BJ (cell line): ENCODE measurements around the gene PPP2R2D. TPM values are rescaled to one million over a fixed set of nuclear protein-coding genes. Genes with fewer than 3 reads are reported as not detected.

Experiments
- CTCF ChIA-PET: fragments of 350-600 bp; formaldehyde crosslinking; extraction: SDS; loops from one replicate; lab custom pipeline; 2021; ENCODE audit warnings: antibody characterized with exemption, inconsistent platforms; lab: Yijun Ruan, JAX
- POLR2A ChIA-PET: fragments of 300-600 bp; sonication (Branson Sonifier 250); formaldehyde crosslinking; extraction: SDS; loops from one replicate; lab custom pipeline; 2021; ENCODE audit warnings: antibody characterized with exemption; lab: Charles Lee
- DNase-seq: peaks from one replicate; pipeline ENCODE4 v3.0.0-alpha.2; 2011; ENCODE audit warnings: low read depth
- H3K27me3 ChIP-seq: 2 replicates; pipeline ENCODE4 v1.6.0; 2011; ENCODE audit warnings: low read length; ENCODE audit not compliant: control insufficient read depth, insufficient read depth
- H3K36me3 ChIP-seq: 2 replicates; pipeline ENCODE4 v1.5.1; 2011; ENCODE audit warnings: low read length; ENCODE audit not compliant: control insufficient read depth, insufficient read depth
- H3K4me3 ChIP-seq: 2 replicates; pipeline ENCODE4 v1.5.1; 2011; ENCODE audit warnings: low read depth, mild to moderate bottlenecking, control low read depth, low read length
- CTCF ChIP-seq: IDR thresholded peaks from 2 replicates; pipeline ENCODE4 v1.5.1; 2011; ENCODE audit warnings: low read depth, mild to moderate bottlenecking, control low read depth, inconsistent platforms, low read length, moderate library complexity; ENCODE audit not compliant: insufficient read depth
- polyA plus RNA-seq: library from polyadenylated mRNA; depleted of rRNA; stranded (reverse); fragments of >200 nt; gene quantifications from 2 replicates; pipeline ENCODE4 v1.2.3, GENCODE V29; 2011

Gene PPP2R2D
- polyA plus RNA-seq, 1 experiment = 31.2 TPM

GRCh38 chr10:131998050-131998844 is 97.4 kb downstream of the PPP2R2D start:
- no peak for DNase-seq
- no peak overlapping the region for H3K4me3 ChIP-seq
- ChIA-PET POLR2A (no interaction called here), CTCF (interaction anchor here (0.7 to 1.4 kb wide), 3 partner anchors 11 to 112 kb away, joined by 3 to 4 read pairs (median 3); no protein-coding TSS in a partner anchor)
- no peak for TF ChIP-seq CTCF
- H3K27me3 ChIP-seq = peaks cover 2% of the 10 kb centered on the region
- no peaks in the 10 kb centered on the region for H3K36me3 ChIP-seq

GRCh38 chr10:131998845-131999681 is 98.3 kb downstream of the PPP2R2D start:
- H3K27me3 ChIP-seq = peaks cover 6% of the 10 kb centered on the region
- no peak overlapping the region for H3K4me3 ChIP-seq
- CTCF ChIA-PET = interaction anchor here (0.7 to 1.2 kb wide), 3 partner anchors 112 to 1810 kb away, joined by 3 to 4 read pairs (median 3); no protein-coding TSS in a partner anchor
- POLR2A ChIA-PET = no interaction called here
- no peak for DNase-seq
- no peaks in the 10 kb centered on the region for H3K36me3 ChIP-seq
- no peak for TF ChIP-seq CTCF

- ChIA-PET POLR2A (no interaction called here), CTCF (interaction anchor here (1.1 to 4.0 kb wide), 3 partner anchors 22 to 141 kb away, joined by 4 to 17 read pairs (median 4); no protein-coding TSS in a partner anchor)
- no peak for DNase-seq
- no peak for TF ChIP-seq CTCF
- H3K4me3 ChIP-seq = no peak overlapping the region
- H3K27me3 ChIP-seq = peaks cover 7% of the 10 kb centered on the region
- no peaks in the 10 kb centered on the region for H3K36me3 ChIP-seq
Observed at GRCh38 chr10:132001238-132001972, 100.6 kb downstream of the PPP2R2D start.

GRCh38 chr10:132002004-132002403 is 101.2 kb downstream of the PPP2R2D start:
- TF ChIP-seq CTCF = no peak
- Histone ChIP-seq H3K36me3 (no peaks in the 10 kb centered on the region), H3K4me3 (no peak overlapping the region), H3K27me3 (peaks cover 7% of the 10 kb centered on the region)
- ChIA-PET POLR2A (no interaction called here), CTCF (interaction anchor here (1.3 to 4.0 kb wide), 2 partner anchors 21 to 116 kb away, joined by 3 to 17 read pairs; no protein-coding TSS in a partner anchor)
- no peak for DNase-seq
